NCI-H748 (cell line): ENCODE results near the gene TNC.

ENCODE experiments used
- DNase-seq: peaks from one replicate; lab custom pipeline; 2025; ENCODE audit not compliant: unreplicated experiment; lab: John Stamatoyannopoulos, UW

TNC gene

DNA sequence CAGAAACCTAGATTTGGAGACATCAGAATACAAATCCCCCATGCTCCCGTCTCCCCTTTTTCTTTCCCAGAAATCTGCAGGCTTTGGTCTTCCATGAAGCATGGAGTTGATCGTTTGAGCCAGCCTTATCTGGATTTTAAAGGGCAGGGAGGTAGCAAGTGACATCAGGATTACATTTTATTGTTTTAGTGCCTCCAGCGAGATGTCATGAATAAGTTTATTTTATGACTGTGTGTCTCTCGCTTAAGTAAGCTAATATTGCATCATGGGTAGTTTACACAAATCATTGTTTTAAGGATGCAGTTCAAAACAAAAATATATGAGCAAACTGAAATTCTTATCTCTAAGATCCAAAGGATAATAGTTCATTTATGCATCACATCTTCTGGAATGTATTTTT, 136.9 kb downstream of the TNC start:
- no peak for DNase-seq

DNA sequence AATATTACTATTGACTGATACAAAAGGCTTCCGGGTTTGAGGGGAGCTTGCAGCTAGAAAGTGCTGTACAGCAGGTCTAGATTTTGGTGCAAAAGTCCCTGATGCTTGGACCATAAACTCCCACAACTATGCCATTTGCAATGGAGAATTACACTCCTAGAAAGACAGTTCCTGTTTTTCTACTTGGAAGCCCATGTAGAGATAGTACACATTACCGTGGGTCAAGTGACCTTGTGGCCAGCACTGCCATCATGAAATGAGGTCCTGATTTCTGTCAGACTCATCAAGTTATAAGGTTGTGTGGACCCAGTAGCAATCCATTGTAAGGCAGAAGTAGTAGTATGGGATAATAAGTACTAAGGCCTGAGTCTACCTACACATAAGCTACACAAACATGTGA, 144.7 kb downstream of the TNC start:
- DNase-seq: no peak

DNA sequence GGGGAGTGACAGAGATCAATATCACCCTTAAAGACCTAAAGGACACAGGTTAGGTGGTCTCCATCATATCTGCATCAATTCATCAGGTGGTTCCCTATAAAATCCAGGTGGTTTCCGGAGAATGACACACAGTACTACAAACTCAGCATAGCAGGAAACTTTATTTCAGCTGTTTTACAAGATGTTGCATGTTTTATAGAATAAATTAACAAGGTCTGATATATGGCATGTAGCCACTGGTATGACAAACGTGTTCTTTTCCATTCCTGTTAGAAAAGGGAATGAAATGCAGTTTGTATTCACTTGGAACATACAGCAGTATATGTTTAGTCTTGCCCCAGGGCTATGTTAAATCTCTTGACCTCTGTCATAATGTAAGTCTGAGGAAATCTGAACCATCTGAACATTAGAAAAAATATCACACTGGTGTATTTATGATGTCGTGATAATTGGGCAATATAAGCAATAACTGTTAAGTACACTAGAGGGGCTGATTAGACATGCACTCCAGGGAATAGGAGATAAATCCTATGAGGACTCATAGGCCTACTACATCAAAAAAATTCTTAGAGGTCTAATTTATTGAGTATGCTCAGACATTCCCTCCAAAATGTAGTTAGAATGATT, 145.3 kb downstream of the TNC start:
- DNase-seq: no peak
